H1 (cell line): ENCODE results near the gene GPS1.

Experiments used
- HDAC6 ChIP-seq: IDR thresholded peaks from one replicate; pipeline ENCODE4 v1.7.1; 2012; ENCODE audit warnings: low read depth, mild to moderate bottlenecking, inconsistent platforms, low read length, moderate library complexity
- PHF8 ChIP-seq: fragments of 200-600 bp; sonication (generic); conservative IDR thresholded peaks from 2 replicates; pipeline ENCODE4 v1.7.1; 2012; ENCODE audit warnings: low read depth, mild to moderate bottlenecking, inconsistent platforms, low read length, moderate library complexity
- TF ChIP-seq, protein P1 (sequence below), 3 experiments: IDR thresholded peaks; 1 replicate in 2 of 3; 2 replicates in 1 of 3; pipeline versions ENCODE4 v1.5.1 to v1.6.1; 2011; ENCODE audit warnings: low read length in 3 of 3, mild to moderate bottlenecking in 3 of 3, inconsistent platforms in 2 of 3, low read depth in 1 of 3, moderate library complexity in 1 of 3; ENCODE audit not compliant: insufficient read depth in 1 of 3; ENCODE audit errors: control extremely low read depth in 1 of 3

DNA sequence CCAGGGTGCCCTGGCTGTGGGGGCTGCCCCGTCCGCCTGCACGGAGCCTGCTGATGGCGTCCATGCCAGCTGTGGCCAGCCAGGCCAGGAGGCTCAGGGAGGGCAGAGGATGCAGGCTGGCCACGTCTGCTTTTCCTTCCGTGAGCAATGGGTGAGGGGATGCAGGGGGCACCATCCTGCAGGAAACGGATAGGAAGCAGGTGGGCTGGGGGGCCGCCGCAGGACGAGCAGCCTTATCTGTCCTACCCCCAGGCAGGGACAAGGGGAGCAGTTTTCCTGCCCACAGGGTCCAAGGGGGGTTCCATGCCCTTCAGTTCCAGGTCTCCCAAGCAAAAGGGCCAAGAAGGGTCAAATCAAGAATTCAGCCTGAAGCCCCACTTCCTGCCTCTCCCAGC lies 7.2 kb downstream of the GPS1 start:
- TF ChIP-seq, protein P1, sequence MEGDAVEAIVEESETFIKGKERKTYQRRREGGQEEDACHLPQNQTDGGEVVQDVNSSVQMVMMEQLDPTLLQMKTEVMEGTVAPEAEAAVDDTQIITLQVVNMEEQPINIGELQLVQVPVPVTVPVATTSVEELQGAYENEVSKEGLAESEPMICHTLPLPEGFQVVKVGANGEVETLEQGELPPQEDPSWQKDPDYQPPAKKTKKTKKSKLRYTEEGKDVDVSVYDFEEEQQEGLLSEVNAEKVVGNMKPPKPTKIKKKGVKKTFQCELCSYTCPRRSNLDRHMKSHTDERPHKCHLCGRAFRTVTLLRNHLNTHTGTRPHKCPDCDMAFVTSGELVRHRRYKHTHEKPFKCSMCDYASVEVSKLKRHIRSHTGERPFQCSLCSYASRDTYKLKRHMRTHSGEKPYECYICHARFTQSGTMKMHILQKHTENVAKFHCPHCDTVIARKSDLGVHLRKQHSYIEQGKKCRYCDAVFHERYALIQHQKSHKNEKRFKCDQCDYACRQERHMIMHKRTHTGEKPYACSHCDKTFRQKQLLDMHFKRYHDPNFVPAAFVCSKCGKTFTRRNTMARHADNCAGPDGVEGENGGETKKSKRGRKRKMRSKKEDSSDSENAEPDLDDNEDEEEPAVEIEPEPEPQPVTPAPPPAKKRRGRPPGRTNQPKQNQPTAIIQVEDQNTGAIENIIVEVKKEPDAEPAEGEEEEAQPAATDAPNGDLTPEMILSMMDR (IDR thresholded peaks at IDR 0.05; ENCODE audit: control extremely low read depth in 1 of 3, insufficient read depth in 1 of 3, low read depth in 1 of 3, low read length in 3 of 3) = no peak
- TF ChIP-seq HDAC6 (no peak), PHF8 (no peak)
